ENCODE results near the gene CH25H.
"Not testable (repeated sequence)": the region's sequence is repeated elsewhere in the genome, so short reads cannot be mapped to it uniquely, and the experiment has no call there.

Gene CH25H, protein sequence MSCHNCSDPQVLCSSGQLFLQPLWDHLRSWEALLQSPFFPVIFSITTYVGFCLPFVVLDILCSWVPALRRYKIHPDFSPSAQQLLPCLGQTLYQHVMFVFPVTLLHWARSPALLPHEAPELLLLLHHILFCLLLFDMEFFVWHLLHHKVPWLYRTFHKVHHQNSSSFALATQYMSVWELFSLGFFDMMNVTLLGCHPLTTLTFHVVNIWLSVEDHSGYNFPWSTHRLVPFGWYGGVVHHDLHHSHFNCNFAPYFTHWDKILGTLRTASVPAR

DNA sequence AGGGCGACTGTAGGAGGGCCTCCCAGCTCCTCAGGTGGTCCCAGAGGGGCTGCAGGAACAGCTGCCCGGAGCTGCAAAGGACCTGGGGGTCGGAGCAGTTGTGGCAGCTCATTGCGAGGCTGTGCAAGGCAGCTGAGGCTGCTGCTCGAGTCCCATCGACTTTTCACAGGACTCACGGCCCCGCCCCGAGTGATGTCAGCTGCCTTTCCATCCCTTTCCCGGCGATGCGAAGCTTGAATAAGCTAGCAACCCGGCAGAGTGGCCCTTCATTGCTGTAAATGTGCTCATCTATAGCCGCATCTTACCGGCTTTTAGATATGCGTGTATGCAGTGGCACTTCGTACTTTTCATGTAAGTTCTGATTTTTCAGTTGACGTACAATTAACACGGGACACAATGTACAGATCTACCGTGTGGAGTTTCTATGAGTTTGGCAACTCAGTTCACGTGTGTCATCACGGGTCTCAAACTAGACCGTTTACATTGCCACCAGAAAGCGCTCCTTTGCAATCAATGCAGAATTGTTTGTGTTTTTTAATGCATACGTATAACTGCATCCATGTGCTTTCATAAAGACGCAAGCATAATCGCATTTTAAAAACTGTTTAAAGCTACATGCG is at the start of gene CH25H:
Gene CH25H, minus strand, starts transcription at position 137 of the 620 bp plus-strand sequence. Its CDS starts 25 bp downstream, at position 112.
- Histone ChIP-seq H3K9me3 (no peaks in the 10 kb centered on the region), H3K36me3 (no peaks in the 10 kb centered on the region), H3K27me3 (peaks cover 0 to 18% of the 10 kb centered on the region in 2 donors), H3K27ac (peak within 1 kb of the TSS; percentile 57 to 58), H3K4me1 (peaks cover 0 to 19% (median 13%) of the 10 kb centered on the region in 4 donors), H3K4me3 (peak within 1 kb of the TSS; percentile 48 to 67)
- intact Hi-C loops (cut with DNase I; ENCODE audit: low total_unique reads): no loop called here
- DNase-seq: peak; percentile 84 to 87
- TF ChIP-seq CTCF (IDR thresholded peaks at IDR 0.05): peak in 1 of 2 experiments; percentile 8

DNA sequence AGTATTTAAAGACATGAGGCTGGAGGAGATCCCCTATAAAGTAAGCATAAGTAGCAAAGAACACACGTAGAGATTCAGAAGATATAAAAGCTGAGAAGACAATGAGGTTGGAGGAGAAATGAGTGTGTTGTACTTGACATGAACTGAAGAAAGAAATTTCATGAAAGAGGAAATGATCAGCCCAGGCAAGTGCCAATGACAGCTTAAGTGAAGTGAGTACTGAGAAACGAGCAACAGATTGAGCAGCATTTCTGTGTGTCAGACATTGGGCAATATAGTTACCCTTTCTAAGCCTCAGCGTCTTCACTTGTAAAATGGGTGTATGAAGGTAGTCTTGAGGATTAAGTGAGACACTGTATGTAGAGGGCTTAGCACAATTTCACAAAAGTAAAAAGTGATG is 49.2 kb upstream of the CH25H start:
- Histone ChIP-seq H3K27me3 (no peaks in the 10 kb centered on the region), H3K36me3 (no peaks in the 10 kb centered on the region), H3K27ac (no peak overlapping the region), H3K4me3 (no peak overlapping the region), H3K9me3 (no peaks in the 10 kb centered on the region), H3K4me1 (peaks cover 0 to 8% (median 6%) of the 10 kb centered on the region in 4 donors)
- DNase-seq: no peak
- intact Hi-C loops (cut with DNase I; ENCODE audit: low total_unique reads): loop anchor here (10.0 kb wide), 1 partner anchor 448 kb away; the partner anchor contains the start of gene KIF20B
- no peak for TF ChIP-seq CTCF (IDR thresholded peaks at IDR 0.05)

DNA sequence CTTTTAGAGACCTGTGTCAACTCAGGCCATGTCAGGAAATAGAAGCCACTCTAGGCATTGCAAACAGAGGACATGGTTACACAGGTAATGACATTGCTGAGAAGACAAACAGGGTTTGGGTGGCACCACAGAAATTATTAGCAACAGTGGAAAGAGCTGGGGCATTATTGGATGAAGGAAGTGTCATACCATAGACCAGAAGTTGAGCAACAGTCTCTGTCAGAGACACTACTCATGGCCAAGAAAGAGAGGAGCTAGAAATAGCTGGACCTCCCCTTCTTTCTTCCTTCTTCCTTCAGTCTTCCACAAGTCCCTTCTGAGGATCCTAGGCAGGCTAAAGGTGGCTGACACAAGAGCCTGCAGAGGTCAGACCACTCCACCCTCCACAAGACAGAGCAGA is 48.7 kb upstream of the CH25H start:
- Histone ChIP-seq H3K27ac (no peak overlapping the region), H3K4me1 (peaks cover 0 to 12% (median 7%) of the 10 kb centered on the region in 4 donors), H3K36me3 (no peaks in the 10 kb centered on the region), H3K27me3 (no peaks in the 10 kb centered on the region), H3K9me3 (no peaks in the 10 kb centered on the region), H3K4me3 (no peak overlapping the region)
- intact Hi-C loops (cut with DNase I; ENCODE audit: low total_unique reads): loop anchor here (10.0 kb wide), 1 partner anchor 449 kb away; the partner anchor contains the start of gene KIF20B
- TF ChIP-seq CTCF (IDR thresholded peaks at IDR 0.05): no peak
- no peak for DNase-seq

DNA sequence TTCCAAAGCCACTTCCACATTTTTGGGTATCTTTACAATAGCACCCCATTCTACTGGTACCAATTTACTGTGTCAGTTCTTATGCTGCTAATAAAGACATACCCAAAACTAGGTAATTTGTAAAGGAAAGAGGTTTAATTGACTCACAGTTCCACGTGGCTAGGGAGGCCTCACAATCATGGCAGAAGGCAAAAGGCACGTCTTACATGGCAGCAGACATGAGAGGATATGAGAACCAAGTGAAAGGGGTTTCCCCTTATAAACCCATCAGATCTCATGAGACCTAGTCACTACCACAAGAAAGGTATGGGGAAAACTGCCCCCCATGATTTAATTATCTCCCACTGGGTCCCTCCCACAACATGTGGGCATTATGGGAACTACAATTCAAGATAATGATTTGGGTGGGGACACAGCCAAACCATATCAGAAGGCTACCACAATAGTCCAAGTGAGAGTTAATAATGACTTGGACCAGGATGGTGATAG is 48.0 kb upstream of the CH25H start:
- H3K9me3 ChIP-seq, H3K36me3 ChIP-seq, DNase-seq, H3K4me3 ChIP-seq, H3K27me3 ChIP-seq, H3K27ac ChIP-seq: not testable (repeated sequence)
- intact Hi-C loops (cut with DNase I; ENCODE audit: low total_unique reads): loop anchor here (10.0 kb wide), 1 partner anchor 450 kb away; the partner anchor contains the start of gene KIF20B
- H3K4me1 ChIP-seq: peaks cover 0 to 11% (median 7%) of the 10 kb centered on the region in 4 donors

- H3K9me3 ChIP-seq: no peaks in the 10 kb centered on the region
- peaks cover 0 to 11% (median 7%) of the 10 kb centered on the region in 4 donors for H3K4me1 ChIP-seq
- DNase-seq: no peak
- no peaks in the 10 kb centered on the region for H3K27me3 ChIP-seq
- H3K27ac ChIP-seq: no peak overlapping the region
- H3K36me3 ChIP-seq: no peaks in the 10 kb centered on the region
- H3K4me3 ChIP-seq: peak overlapping the region; percentile 93 to 94
- intact Hi-C loops (cut with DNase I; ENCODE audit: low total_unique reads): loop anchor here (10.0 kb wide), 1 partner anchor 453 kb away; the partner anchor contains the start of gene KIF20B
- no peak for TF ChIP-seq CTCF (IDR thresholded peaks at IDR 0.05)
Measured at GRCh38 chr10:89252225-89252585, 45.1 kb upstream of the CH25H start.
